Pancreas (tissue), 10 donors: ENCODE measurements around the gene CRYBB1. TPM values are rescaled to one million over a fixed set of nuclear protein-coding genes. Genes with fewer than 3 reads are reported as not detected.
A peak's percentile ranks its signal among the peaks of the same experiment; 100 is the strongest.

ENCODE experiments used
- ATAC-seq, 4 donors: fragments of 200-7000 bp; cut with Tn5 transposase; one replicate each; pipeline versions ENCODE4 v1.8.0 to v1.9.1; 2020; ENCODE audit warnings: mild to moderate bottlenecking in 4 of 4, moderate library complexity in 4 of 4
- DNase-seq, 6 donors: peaks; one replicate each; pipeline ENCODE4 v3.0.0-alpha.2; 2020
- FAIRE-seq: peaks from 2 replicates; lab custom pipeline; 2012; peaks lifted over from hg19 to GRCh38; lab: Jason Lieb, UNC
- H3K27ac ChIP-seq, 4 donors: fragments of 200-600 bp; sonication (generic); 1 replicate in 3 of 4; 2 replicates in 1 of 4; pipeline versions ENCODE4 v1.5.0 to v1.8.0; 2020
- H3K27me3 ChIP-seq, 4 donors: fragments of 200-600 bp; one replicate each; pipeline ENCODE4 v1.8.0; 2021
- H3K36me3 ChIP-seq, 3 donors: fragments of 200-600 bp; sonication (generic) in 1 of 3; one replicate each; pipeline versions ENCODE4 v1.5.0 to v1.8.0; 2020 to 2021
- H3K4me1 ChIP-seq, 3 donors: fragments of 200-600 bp; one replicate each; pipeline ENCODE4 v1.8.0; 2021
- H3K4me3 ChIP-seq, 4 donors: fragments of 200-600 bp; sonication (generic) in 2 of 4; one replicate each; pipeline versions ENCODE4 v1.5.0 to v1.8.0; 2020 to 2021
- H3K9me3 ChIP-seq, 4 donors: fragments of 200-600 bp; one replicate each; pipeline ENCODE4 v1.8.0; 2021
- WGBS, 2 donors: extraction: QIAGEN DNeasy Blood & Tissue Kit; methylation state at CpG; one replicate each; pipeline ENCODE4 v1.1.7; 2013; 5-methylcytosine and 5-hydroxymethylcytosine counted together
- intact Hi-C, 3 donors: fragments of 100-400 bp; cut with DNase I; formaldehyde crosslinking; loops; one replicate each; pipeline versions ENCODE4 v1.11.1 to v1.14.2; 2022
- polyA plus RNA-seq, 2 donors: library from polyadenylated mRNA; stranded (reverse); fragments of 200-250 nt; gene quantifications; one replicate each; pipeline ENCODE4 v1.2.3, GENCODE V29; 2013
- total RNA-seq, 6 donors: library from RNA; stranded (reverse); fragmentation: NEBNext Ultra II Directional in 4 of 6; extraction: Animal tissue kit (Norgen Biotek cat#: 25700) in 4 of 6; gene quantifications; one replicate each; pipeline versions ENCODE4 v1.2.1 to v1.2.4, GENCODE V29; 2021 to 2023
- TF ChIP-seq, protein P1 (sequence below), 4 donors: fragments of 200-600 bp; sonication (generic) in 3 of 4; IDR thresholded peaks; one replicate each; pipeline versions ENCODE4 v1.5.0 to v1.8.0; 2021; ENCODE audit warnings: antibody characterized with exemption in 4 of 4
- donor health status: healthy with polysubstance abuse.
- donor health status: DM: no; HTN: no; CAD: no; lungs with moderate emphysema.
- donor health status: DM: no; HTN: no; CAD: no.
- donor health status: control.
- donor health status: control.
- donor health status: Bipolar disorder and iron deficiency.
- donor health status: DM: yes; HTN: yes; CAD: no.
- donor health status: DM: no; HTN: no; CAD: no.
- donor health status: DM: no; HTN: no; CAD: no.
- donor health status: DM: yes; HTN: yes; CAD: no.

Gene CRYBB1
- total and polyA plus RNA-seq, 8 donors, result 0.14 to 0.66 (median 0.34) TPM; not detected in 3

DNA sequence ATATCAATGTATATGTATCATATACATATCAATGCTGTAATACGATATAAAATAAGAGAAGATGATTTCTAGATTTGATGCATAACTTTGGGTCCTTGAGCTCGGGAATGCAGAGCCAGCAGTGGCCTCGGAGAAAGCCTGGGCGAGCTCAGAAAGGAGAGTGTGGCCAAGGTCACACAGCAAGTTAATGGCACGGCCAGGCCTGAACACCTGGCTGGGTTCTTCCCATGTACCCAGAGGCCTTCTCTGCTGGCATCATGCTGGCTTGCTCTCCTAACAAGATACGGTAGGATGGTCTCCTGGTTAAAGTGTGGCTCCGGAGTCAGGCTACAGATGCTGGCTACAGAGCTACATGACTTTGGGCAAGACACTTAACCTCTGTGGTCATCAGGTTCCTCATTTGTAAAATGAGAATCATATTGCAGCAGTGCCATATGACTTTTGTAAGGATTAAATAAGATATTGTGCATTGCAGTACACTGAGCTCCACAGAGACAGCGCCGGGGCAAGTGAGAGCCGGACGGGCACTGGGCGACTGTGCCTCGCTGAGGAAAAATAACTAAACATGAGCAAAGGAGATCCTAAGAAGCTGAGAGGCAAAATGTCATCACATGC lies 57.8 kb downstream of the CRYBB1 start:
- FAIRE-seq (no peak), ATAC-seq (peak; percentile 20 to 44 (median 26)), DNase-seq (peak in 5 of 6 donors; percentile 71 to 81 (median 76))
- intact Hi-C loops, result no loop called here
- Histone ChIP-seq H3K4me1 (peaks cover 14 to 35% (median 16%) of the 10 kb centered on the region in 3 donors), H3K36me3 (no peaks in the 10 kb centered on the region), H3K27ac (peak overlapping the region in 2 of 4 donors; percentile 79 to 85), H3K4me3 (peak overlapping the region in 2 of 4 donors; percentile 7 to 25), H3K9me3 (no peaks in the 10 kb centered on the region), H3K27me3 (no peaks in the 10 kb centered on the region)
- TF ChIP-seq, protein P1, sequence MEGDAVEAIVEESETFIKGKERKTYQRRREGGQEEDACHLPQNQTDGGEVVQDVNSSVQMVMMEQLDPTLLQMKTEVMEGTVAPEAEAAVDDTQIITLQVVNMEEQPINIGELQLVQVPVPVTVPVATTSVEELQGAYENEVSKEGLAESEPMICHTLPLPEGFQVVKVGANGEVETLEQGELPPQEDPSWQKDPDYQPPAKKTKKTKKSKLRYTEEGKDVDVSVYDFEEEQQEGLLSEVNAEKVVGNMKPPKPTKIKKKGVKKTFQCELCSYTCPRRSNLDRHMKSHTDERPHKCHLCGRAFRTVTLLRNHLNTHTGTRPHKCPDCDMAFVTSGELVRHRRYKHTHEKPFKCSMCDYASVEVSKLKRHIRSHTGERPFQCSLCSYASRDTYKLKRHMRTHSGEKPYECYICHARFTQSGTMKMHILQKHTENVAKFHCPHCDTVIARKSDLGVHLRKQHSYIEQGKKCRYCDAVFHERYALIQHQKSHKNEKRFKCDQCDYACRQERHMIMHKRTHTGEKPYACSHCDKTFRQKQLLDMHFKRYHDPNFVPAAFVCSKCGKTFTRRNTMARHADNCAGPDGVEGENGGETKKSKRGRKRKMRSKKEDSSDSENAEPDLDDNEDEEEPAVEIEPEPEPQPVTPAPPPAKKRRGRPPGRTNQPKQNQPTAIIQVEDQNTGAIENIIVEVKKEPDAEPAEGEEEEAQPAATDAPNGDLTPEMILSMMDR (IDR thresholded peaks at IDR 0.05), result no peak
- WGBS, 2 donors, result 32 to 43% methylated on average over 13 of the region's 13 CpGs

DNA sequence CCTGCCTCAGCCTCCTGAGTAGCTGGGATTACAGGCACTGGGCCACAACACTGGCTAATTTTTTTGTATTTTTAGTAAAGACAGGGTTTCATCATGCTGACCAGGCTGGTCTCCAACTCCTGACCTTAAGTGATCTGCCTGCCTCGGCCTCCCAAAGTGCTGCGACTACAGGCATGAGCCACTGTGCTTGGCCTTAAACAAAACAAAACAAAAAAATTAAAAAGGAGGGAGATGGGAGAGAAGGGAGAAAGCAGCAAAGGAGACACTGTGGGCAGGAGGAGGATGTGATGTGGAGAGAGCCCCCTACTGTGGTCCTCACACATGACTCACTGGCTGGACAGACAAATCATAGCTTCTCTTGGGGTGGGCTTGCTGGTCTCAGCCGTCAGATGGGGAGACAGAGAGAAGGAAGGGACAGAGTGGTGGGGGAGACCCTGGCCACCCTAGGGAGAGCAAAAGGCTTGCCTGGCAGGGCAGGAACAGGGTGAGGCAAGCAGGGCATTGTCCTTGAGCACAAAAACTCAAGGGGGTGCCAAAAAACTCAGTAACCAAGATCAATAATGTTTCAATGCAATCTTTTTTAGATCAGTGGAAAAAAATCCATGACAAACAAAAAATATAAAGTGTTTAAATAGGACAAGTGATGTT lies 59.5 kb downstream of the CRYBB1 start:
- no peaks in the 10 kb centered on the region for H3K27me3 ChIP-seq
- intact Hi-C loops, result no loop called here
- H3K9me3 ChIP-seq, result no peaks in the 10 kb centered on the region
- 31 to 42% methylated on average over 3 of the region's 3 CpGs for WGBS, 2 donors
- H3K4me1 ChIP-seq, result peaks cover 22 to 52% (median 27%) of the 10 kb centered on the region in 3 donors
- DNase-seq, result peak in 4 of 6 donors; percentile 61 to 74 (median 64)
- H3K4me3 ChIP-seq, result no peak overlapping the region
- ATAC-seq, result peak; percentile 10 to 33 (median 24)
- TF ChIP-seq, protein P1 (IDR thresholded peaks at IDR 0.05), result no peak
- no peaks in the 10 kb centered on the region for H3K36me3 ChIP-seq
- H3K27ac ChIP-seq, result peak overlapping the region in 3 of 4 donors; percentile 12 to 85 (median 79)
- FAIRE-seq, result no peak

DNA sequence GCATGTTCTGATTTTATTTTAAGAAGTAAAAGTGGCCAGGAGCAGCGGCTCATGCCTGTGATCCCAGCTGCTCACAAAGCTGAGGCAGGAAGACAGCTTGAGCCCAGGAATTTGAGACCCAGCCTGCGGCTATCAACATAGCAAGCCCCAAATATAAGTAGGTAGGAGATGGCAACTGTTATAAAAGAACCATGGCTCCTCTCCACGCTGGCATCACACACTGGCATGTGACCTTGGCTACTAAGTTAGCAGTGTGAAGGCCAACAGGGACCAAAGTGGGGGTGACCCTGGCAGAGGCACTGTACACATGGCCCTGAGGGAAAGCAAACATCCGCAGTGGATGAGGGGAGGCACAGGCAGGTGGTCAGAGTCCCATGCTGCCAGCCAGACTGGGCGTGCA lies 60.9 kb downstream of the CRYBB1 start:
- 35 to 38% methylated on average over 5 of the region's 5 CpGs for WGBS, 2 donors
- Histone ChIP-seq H3K4me1 (peaks cover 22 to 60% (median 27%) of the 10 kb centered on the region in 3 donors), H3K36me3 (no peaks in the 10 kb centered on the region), H3K27me3 (no peaks in the 10 kb centered on the region), H3K4me3 (no peak overlapping the region), H3K9me3 (no peaks in the 10 kb centered on the region), H3K27ac (peak overlapping the region; percentile 19 to 85 (median 52))
- FAIRE-seq (no peak), DNase-seq (peak; percentile 73 to 97 (median 94)), ATAC-seq (peak; percentile 52 to 76 (median 60))
- intact Hi-C loops, result no loop called here
- TF ChIP-seq, protein P1 (IDR thresholded peaks at IDR 0.05), result no peak

DNA sequence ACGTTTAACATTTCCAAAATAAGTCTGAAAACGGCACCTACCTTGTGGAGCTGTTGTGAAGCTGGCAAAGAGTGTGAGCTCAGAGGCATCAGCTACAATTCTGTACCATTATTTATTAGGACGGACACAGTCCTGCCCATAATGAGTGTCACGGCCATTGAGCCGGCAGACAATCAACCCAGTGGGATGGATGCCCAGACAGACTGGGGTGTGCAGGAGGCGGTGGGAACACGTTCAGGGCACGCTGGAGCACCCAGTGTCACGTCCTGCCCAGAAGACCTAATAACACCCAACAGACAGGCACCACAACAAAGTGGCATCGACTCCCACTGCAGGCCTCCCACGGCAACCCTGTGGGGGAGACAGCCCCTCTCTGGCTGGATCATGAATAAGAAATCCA lies 62.3 kb downstream of the CRYBB1 start:
- Histone ChIP-seq H3K27me3 (no peaks in the 10 kb centered on the region), H3K4me3 (no peak overlapping the region), H3K36me3 (no peaks in the 10 kb centered on the region), H3K27ac (peak overlapping the region in 3 of 4 donors; percentile 31 to 85 (median 82)), H3K4me1 (peaks cover 28 to 73% (median 35%) of the 10 kb centered on the region in 3 donors), H3K9me3 (no peaks in the 10 kb centered on the region)
- no peak for ATAC-seq
- WGBS, 2 donors, result 47 to 49% methylated on average over 11 of the region's 11 CpGs
- DNase-seq, result no peak
- TF ChIP-seq, protein P1 (IDR thresholded peaks at IDR 0.05), result no peak
- no peak for FAIRE-seq
- intact Hi-C loops, result no loop called here
